GM19193 (cell line): ENCODE results near the gene ABCA7.

Experiments
- POLR2A ChIP-seq: IDR thresholded peaks from 4 replicates; pipeline ENCODE4 v1.6.1; 2011; ENCODE audit not compliant: insufficient read depth, insufficient read length; ENCODE audit errors: extremely low read depth

The ABCA7 gene

DNA sequence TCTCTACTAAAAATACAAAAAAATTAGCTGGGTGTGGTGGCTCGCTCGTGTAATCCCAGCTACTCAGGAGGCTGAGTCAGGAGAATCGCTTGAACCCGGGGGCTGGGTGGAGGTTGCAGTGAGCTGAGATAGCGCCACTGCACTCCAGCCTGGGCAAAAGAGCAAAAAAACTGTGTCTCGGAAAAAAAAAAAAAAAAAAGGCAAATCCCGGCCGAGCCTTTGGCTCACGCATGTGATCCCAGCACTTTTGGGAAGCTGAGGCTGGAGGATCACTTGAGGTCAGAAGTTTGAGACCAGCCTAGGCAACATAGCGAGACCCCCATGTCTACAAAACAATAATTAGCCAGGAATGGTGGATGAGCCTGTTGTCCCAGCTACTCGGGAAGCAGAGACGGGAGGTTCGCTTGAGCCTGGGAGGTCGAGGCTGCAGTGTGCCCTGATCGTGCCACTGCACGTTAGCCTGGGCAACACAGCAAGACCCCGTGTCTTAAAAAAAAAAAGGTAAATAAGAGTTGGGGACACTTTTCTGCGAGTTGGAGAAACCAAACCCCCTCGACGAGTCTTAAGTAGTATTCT lies 63.3 kb downstream of the ABCA7 start:
- no peak for TF ChIP-seq POLR2A

- peak; percentile 99 for TF ChIP-seq POLR2A
Measured at GRCh38 chr19:1103708-1104310, 63.9 kb downstream of the ABCA7 start, which contains the start of gene GPX4. GPX4 (plus strand) TSS chr19:1103994; CDS start chr19:1104044, 50 bp downstream.

- no peak for TF ChIP-seq POLR2A
Measured at GRCh38 chr19:1104311-1105007, 64.6 kb downstream of the ABCA7 start.

- TF ChIP-seq POLR2A = no peak
Measured at GRCh38 chr19:1105008-1105872, 65.3 kb downstream of the ABCA7 start.

DNA sequence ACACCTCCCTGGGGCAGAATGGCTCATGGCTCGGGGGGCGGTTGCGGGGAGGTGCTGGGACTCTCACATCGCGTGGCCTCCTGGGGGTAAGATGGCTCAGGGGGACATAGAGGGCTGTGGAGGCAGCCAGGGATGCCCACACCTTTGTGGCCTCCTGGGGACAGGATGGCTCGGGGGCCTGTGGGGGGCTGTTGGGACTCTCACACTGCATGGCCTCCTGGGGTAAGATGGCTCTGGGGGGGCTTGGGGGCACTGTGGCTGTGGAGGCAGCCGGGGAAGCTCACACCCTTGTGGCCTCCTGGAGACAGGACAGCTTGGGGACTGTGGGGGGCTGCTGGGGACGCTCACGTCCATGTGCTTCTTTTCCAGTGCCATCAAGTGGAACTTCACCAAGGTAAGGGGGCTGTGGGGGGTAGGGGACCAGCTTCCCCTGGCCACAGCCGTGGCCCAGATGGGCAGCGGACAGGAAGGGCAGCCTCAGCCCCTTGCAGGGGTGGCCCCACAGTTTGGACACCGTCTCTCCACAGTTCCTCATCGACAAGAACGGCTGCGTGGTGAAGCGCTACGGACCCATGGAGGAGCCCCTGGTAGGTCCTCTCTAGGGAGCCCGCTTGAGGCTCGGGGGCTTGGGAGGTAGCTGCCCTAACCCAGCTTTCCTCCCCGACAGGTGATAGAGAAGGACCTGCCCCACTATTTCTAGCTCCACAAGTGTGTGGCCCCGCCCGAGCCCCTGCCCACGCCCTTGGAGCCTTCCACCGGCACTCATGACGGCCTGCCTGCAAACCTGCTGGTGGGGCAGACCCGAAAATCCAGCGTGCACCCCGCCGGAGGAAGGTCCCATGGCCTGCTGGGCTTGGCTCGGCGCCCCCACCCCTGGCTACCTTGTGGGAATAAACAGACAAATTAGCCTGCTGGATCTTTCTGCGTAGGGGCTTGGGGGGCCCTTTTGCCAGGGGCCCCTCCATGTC lies 66.2 kb downstream of the ABCA7 start:
- peak; percentile 32 for TF ChIP-seq POLR2A

GRCh38 chr19:1106841-1107660 lies 67.1 kb downstream of the ABCA7 start:
- no peak for TF ChIP-seq POLR2A

DNA sequence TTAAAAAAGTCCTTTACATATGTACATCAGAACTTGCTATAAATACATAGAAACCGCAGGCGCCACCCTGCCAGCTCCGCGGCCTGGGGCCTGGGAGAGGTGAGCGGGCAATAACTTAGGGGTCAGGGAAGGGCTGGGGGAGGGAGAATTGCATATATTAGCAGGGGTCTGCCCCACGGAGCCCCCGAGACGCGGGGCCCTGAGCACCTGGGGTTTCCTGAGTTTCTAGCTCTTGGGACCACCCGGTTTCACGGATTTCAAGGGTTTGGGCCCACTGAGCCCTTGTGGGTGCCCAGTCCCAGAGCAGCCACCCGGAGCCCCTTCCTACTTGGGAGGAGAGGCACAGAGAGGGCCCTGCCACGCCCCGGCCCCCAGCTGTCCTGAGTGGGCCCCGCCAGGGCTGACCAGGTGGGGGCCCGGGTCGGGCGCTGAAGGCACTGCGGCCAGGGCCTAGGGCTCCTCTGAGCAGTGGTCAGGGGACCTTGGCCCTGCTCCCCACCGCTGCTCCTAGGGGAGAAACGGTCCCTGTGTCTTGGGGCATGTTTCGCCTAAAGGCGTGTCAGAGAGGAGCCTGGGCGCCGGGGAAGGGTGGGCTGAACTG lies 67.9 kb downstream of the ABCA7 start:
- peak; percentile 2 for TF ChIP-seq POLR2A

DNA sequence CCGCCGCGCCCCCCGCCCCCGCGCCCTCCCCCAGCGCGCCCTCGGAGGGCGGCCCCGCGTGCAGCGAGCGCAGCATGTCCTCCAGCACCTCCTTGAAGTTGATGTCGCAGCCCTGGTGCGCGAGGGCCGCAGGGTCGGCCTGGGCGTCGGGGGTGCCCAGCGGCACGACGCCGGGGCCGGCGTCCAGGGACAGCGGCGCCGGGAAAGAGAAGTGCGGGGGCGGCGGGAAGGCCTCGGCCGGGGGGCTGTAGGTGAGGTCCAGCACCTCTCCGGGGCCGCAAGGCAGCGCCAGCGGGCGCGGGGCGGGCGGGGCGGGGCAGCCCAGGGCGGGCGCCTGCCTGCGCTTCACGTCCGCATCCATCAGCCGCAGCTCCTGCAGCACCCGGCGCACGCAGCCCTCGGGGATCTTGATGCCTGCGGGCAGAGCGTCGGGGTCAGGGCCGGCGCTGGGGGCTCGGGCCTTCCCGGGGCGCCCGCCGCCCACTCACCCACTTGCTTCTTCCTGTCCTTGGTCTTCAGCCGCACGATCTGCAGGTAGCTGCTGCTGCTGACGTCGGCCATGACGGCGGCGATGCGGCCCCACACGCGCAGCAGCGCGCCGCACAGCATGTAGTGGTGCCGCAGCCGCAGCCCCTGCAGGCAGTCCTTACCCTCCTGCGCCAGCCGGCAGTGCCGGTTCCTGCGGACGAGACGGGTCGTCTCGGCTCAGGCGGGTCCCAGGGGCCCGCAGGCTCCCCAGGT lies 68.6 kb downstream of the ABCA7 start:
- no peak for TF ChIP-seq POLR2A

- TF ChIP-seq POLR2A = peak; percentile 40
Measured at GRCh38 chr19:1109032-1109551, 69.2 kb downstream of the ABCA7 start.

GRCh38 chr19:1109697-1110671 lies 70.1 kb downstream of the ABCA7 start:
- no peak for TF ChIP-seq POLR2A
